ENCODE data around the gene NPHP4. TPM values are rescaled to one million over a fixed set of nuclear protein-coding genes. Genes with fewer than 3 reads are reported as not detected.

The NPHP4 gene
- total RNA-seq, 1 donor from 2014 or later: 8.2 TPM

DNA sequence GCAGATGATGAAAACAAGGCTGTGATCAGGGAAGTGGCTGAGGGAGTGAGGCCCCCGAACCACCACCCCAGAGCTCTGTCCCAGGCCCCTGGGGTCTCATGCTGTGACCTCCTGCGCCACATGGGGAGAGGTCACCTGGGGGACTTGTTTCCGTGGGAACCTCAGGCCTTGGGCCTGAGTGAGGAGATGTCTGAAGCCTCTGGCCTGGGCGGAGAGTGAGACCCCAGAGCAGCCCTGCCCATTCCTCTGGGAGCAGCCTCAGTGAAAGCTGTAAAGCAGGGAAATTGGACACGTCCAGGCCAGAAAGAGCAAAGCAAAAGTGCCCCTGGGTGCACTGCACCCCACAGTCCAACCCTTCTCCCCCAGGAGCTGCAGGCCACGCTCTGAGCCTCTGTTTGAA is 16.5 kb upstream of the NPHP4 start:
- no peak for DNase-seq (ENCODE audit: low spot score in 2 of 2)
- Histone ChIP-seq H3K9me3 (no peaks in the 10 kb centered on the region), H3K4me1 (no peaks in the 10 kb centered on the region), H3K4me3 (no peak overlapping the region), H3K27ac (no peak overlapping the region), H3K36me3 (no peaks in the 10 kb centered on the region), H3K27me3 (no peaks in the 10 kb centered on the region)
- intact Hi-C loops (cut with DNase I): no loop called here
- TF ChIP-seq, protein P1, sequence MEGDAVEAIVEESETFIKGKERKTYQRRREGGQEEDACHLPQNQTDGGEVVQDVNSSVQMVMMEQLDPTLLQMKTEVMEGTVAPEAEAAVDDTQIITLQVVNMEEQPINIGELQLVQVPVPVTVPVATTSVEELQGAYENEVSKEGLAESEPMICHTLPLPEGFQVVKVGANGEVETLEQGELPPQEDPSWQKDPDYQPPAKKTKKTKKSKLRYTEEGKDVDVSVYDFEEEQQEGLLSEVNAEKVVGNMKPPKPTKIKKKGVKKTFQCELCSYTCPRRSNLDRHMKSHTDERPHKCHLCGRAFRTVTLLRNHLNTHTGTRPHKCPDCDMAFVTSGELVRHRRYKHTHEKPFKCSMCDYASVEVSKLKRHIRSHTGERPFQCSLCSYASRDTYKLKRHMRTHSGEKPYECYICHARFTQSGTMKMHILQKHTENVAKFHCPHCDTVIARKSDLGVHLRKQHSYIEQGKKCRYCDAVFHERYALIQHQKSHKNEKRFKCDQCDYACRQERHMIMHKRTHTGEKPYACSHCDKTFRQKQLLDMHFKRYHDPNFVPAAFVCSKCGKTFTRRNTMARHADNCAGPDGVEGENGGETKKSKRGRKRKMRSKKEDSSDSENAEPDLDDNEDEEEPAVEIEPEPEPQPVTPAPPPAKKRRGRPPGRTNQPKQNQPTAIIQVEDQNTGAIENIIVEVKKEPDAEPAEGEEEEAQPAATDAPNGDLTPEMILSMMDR (IDR thresholded peaks at IDR 0.05): no peak

DNA sequence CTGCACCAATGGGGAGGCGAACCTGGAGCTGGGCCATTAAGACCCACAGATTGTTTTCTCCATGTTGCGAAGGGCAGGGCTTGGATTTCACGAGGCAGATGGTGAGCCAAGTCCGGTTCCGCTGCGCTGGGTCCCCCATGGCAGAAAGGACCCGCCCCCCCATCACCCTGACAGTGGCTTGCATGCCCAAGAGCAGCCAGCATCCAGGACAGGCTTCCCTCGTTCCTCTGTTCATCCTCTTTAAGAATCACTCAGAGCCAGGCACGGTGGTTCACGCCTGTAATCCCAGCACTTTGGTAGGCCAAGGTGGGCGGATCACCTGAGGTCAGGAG is 15.8 kb upstream of the NPHP4 start:
- no peaks in the 10 kb centered on the region for H3K9me3 ChIP-seq
- no peaks in the 10 kb centered on the region for H3K4me1 ChIP-seq
- no peaks in the 10 kb centered on the region for H3K36me3 ChIP-seq
- H3K4me3 ChIP-seq: no peak overlapping the region
- no peak for DNase-seq (ENCODE audit: low spot score in 2 of 2)
- TF ChIP-seq, protein P1 (IDR thresholded peaks at IDR 0.05): no peak
- no peaks in the 10 kb centered on the region for H3K27me3 ChIP-seq
- intact Hi-C loops (cut with DNase I): no loop called here
- H3K27ac ChIP-seq: no peak overlapping the region

DNA sequence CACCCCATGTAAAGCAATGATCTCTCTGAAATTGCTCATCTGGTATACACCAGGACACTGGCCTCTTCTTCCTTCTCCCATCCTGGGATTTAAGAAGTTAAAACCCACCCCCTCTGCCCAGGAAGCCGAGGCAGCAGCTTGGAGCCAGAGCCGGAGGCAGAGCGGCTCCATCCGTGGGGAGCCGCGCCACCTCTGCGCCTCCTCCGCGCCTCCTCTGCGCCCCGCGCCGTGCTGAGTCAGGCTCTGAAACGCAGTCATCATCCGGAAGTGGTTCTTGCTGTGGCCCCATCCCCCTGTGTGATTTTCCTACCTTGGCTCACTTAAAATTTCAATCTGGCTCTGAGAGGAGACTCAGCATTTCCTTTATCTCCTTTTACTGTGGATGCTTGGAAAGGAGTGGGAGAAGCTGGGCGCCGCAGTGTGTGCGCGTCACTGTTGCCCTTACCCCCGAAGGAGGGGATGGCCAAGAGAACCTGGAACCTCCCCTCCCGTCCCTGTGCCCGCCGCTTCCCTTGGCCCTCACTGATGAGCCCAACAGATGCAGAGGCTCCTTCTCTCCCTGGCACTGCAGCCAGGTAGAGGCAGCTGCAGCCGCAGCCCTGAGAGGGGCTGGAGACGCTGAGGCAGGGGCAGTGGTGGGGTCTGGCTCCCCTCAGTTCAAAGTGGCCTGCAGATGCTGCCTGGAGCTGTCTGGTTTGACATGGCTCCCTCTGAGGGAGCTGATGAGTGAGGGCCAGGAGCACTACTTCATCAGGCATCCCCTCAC is 15.3 kb upstream of the NPHP4 start:
- intact Hi-C loops (cut with DNase I): no loop called here

DNA sequence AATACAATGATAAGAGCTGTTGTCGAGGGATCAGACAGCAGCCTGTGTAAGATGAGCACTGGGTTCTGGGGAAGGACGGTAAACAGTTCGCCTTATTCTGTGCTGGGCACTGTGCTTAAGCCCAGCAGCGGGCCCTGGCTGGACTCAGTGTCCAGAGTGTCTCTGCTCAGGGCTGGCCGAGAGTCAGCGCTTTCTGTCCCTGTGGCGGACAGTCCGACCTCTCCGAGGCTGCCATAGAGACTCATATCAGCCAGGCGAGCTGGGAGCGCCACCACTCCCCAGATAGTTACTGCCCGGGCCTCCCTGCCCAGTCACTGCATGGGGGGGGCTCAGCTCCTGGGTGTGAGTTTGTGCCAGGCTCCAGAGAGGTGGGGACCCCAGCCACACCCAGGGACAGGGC is 14.7 kb upstream of the NPHP4 start:
- H3K4me1 ChIP-seq: no peaks in the 10 kb centered on the region
- no peaks in the 10 kb centered on the region for H3K27me3 ChIP-seq
- no peaks in the 10 kb centered on the region for H3K9me3 ChIP-seq
- DNase-seq (ENCODE audit: low spot score in 2 of 2): no peak
- H3K36me3 ChIP-seq: no peaks in the 10 kb centered on the region
- no peak overlapping the region for H3K27ac ChIP-seq
- no peak overlapping the region for H3K4me3 ChIP-seq
- intact Hi-C loops (cut with DNase I): no loop called here
- TF ChIP-seq, protein P1 (IDR thresholded peaks at IDR 0.05): no peak

More for the DNA sequence above, 15.3 kb upstream of the NPHP4 start:
- DNase-seq (ENCODE audit: low spot score in 2 of 2): no peak
- no peak overlapping the region for H3K4me3 ChIP-seq
- TF ChIP-seq, protein P1 (IDR thresholded peaks at IDR 0.05): no peak
- no peaks in the 10 kb centered on the region for H3K36me3 ChIP-seq
- no peaks in the 10 kb centered on the region for H3K9me3 ChIP-seq
- H3K27me3 ChIP-seq: no peaks in the 10 kb centered on the region
- H3K27ac ChIP-seq: no peak overlapping the region
- H3K4me1 ChIP-seq: no peaks in the 10 kb centered on the region

DNA sequence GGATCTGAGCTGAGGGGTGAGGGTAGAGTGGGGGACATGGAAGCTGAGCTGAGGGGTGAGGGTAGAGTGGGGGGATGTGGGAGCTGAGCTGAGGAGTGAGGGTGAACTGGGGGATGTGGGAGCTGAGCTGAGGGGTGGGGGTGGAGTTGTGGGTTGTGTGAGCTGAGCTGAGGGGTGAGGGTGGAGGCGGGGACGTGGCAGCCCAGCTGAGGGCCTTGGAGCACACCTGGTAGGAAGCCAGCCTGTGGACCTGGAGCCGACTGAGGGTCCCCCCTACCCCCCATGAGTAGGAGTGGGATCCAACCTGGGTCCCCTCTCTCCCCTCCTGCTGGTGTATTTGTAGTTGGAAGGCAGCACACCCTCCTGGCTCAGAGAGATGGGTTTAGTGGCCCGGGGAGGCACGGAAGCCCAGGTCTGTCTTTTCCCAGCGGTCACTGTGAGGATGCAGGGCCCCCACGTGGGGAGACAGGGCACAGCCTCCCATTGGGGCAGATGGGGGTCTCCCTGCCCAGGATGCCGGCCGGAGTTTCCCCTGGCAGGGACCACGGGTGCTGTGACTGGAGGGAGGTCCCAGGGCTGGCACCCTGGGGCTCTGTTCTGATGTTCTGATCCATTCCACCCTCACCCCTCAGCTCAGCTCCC is 13.2 kb upstream of the NPHP4 start:
- Histone ChIP-seq H3K36me3 (no peaks in the 10 kb centered on the region), H3K4me1 (no peaks in the 10 kb centered on the region), H3K9me3 (no peaks in the 10 kb centered on the region), H3K27me3 (no peaks in the 10 kb centered on the region), H3K4me3 (no peak overlapping the region), H3K27ac (no peak overlapping the region)
- TF ChIP-seq, protein P1 (IDR thresholded peaks at IDR 0.05): no peak
- no peak for DNase-seq (ENCODE audit: low spot score in 2 of 2)
- intact Hi-C loops (cut with DNase I): no loop called here
